22Rv1 (cell line): ENCODE data around the gene LRRC70.

Experiments
- H3K27ac ChIP-seq: fragments of 450-650 bp; 2 replicates; pipeline ENCODE4 v1.5.1; 2017
- CTCF ChIP-seq: fragments of 450-650 bp; IDR thresholded peaks from 2 replicates; pipeline ENCODE4 v1.5.1; 2017; ENCODE audit warnings: mild to moderate bottlenecking
- ZFX ChIP-seq: fragments of 450-650 bp; IDR thresholded peaks from 2 replicates; pipeline ENCODE4 v1.6.1; 2017; ENCODE audit warnings: antibody characterized with exemption, borderline replicate concordance

LRRC70 gene

GRCh38 chr5:62593331-62593730, 14.7 kb downstream of the LRRC70 start:
- TF ChIP-seq CTCF (no peak), ZFX (no peak)
- no peak overlapping the region for H3K27ac ChIP-seq

DNA sequence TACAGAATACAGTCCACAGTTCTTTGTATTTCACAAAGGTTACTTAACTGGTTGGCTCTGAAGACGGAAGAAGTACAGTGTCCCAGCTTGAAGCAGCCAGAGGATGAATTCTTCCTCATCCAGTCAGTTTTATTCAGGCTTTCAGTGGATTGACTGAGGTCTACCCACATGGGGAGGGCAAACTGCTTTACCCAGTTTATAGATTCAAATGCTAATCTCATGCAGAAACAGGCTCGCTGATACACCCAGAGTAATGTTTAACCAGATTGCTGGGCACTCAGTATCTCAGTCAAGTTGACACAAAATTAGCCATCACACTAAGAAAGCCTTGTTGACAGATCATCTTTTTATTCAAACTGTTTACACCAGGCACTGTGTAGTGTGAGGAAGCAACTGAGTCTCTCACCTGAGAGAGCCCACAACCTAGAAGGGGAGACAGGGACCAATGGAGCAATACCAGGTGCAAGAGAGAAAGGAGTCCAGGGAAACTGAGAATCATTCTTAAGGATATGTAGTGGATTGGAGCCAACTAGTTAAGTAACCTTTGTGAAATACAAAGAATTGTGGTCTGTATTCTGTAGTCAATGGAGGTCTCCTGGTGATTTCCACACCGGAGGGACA, 15.9 kb downstream of the LRRC70 start:
- TF ChIP-seq ZFX (no peak), CTCF (no peak)
- H3K27ac ChIP-seq: no peak overlapping the region

DNA sequence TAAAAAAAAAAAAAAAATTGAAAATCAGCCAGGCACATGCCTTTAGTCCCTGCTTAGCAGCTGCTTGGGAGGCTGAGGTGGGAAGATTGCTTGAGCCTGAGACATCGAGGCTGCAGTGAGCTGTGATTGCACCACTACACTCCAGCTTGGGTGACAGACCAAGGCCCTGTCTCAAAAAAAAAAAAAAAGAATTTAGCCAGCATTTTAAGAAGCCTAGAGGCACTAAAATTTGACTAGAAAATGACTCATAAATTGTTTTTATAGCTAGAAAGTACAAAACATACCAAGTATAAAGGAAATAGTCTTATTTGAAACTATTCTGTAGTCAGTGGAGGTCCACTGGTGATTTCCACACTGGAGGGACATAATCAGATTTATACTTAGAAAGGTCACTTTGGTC, 17.5 kb downstream of the LRRC70 start:
- TF ChIP-seq CTCF (no peak), ZFX (no peak)
- no peak overlapping the region for H3K27ac ChIP-seq

DNA sequence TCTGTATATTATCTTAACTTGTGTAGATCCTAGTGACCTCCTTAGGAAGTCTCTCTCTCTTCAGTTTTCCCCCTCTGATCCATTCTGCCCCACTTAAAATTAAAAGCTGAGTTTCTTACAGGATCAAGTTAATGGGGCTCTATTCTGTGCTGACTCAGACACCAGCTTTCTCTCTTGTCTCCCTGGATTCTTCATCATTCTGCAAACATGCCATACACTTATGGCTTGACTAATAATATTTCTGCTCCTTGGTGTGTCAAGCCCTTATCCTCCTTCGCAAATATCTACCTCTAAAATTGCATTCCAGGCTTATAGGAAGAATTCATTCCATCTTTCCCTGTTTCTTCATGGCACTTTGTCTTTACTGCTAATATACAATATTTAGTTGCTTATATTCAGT, 18.1 kb downstream of the LRRC70 start:
- H3K27ac ChIP-seq: no peak overlapping the region
- TF ChIP-seq ZFX: no peak
- no peak for TF ChIP-seq CTCF

DNA sequence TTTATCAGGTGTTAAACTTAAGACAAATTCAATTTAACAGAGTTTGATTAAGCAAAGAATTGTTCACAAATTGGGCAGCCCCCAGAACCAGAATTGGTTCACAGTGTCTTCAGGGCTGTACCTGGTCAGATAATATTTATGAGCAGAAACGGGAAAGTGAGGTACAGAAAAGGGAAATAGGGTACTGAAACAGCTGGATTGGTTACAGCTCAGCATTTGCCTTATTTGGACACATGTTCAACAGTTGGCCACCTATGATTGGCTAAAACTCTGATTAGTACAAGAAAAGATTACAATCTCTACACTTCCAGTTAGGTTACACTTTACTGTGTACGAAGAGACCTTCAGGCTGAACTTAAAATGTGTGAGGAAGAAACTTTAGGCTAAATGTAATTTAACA, 18.7 kb downstream of the LRRC70 start:
- no peak overlapping the region for H3K27ac ChIP-seq
- TF ChIP-seq ZFX: no peak
- TF ChIP-seq CTCF: no peak

GRCh38 chr5:62600560-62601252, 22.1 kb downstream of the LRRC70 start:
- TF ChIP-seq CTCF (no peak), ZFX (no peak)
- H3K27ac ChIP-seq: no peak overlapping the region

DNA sequence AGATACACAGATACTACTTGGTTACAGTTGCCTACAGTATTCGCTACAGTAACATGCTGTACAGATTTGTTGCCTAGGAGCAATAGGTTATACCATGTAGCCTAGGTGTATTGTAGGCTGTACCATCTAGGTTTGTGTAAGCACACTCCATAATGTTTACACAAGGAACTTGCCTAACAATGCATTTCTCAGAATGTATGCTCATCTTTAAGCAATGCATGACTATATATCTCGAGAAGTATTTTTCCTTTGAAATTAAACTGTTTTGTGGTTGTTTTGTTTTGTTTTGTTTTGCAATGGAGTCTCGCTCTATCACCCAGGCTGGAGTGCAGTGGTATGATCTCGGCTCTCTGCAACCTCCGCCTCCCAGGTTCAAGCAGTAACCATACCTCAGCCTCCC, 25.3 kb downstream of the LRRC70 start:
- no peak overlapping the region for H3K27ac ChIP-seq
- TF ChIP-seq ZFX (no peak), CTCF (no peak)
